ENCODE measurements around the gene MIA2.

MIA2 gene

DNA sequence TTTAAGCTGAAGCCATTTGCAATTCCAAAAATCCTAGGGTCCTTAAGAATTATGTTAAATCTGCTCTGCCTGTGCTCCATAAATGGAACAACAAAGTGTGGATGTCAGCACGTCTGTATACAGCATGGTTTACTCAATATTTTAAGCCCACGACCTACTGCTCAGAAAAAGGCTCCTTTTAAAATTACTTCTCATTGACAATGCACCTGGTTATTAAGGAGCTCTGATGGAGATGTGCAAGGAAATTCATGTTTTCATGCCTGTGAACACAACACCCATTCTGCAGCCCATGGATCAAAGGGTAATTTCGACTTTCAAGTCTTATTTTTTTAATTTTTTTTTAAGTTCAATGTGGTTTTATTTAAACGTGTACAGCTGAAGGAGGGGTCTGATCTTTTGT lies 150.5 kb downstream of the MIA2 start:
- no peak for DNase-seq
- no peak for ATAC-seq

DNA sequence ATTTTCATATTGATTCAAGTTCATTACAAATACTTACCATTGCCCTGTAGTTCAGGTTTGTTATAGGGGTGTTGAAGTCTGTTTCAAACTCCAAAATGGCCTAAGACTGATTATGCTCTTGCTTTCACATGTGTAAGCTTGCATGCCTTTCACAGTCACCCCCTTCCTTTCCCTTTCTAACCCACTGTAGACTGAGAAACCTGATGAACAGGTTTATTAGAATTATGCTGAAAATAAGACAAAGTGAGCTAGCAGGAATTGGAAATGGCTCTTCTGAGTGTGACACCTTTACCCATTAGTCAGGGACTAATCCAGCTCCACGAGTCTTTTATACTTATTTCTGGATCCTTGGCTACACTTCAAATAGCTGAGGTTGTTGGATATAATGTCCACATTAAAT lies 159.6 kb downstream of the MIA2 start:
- ATAC-seq (no peak), DNase-seq (no peak)

DNA sequence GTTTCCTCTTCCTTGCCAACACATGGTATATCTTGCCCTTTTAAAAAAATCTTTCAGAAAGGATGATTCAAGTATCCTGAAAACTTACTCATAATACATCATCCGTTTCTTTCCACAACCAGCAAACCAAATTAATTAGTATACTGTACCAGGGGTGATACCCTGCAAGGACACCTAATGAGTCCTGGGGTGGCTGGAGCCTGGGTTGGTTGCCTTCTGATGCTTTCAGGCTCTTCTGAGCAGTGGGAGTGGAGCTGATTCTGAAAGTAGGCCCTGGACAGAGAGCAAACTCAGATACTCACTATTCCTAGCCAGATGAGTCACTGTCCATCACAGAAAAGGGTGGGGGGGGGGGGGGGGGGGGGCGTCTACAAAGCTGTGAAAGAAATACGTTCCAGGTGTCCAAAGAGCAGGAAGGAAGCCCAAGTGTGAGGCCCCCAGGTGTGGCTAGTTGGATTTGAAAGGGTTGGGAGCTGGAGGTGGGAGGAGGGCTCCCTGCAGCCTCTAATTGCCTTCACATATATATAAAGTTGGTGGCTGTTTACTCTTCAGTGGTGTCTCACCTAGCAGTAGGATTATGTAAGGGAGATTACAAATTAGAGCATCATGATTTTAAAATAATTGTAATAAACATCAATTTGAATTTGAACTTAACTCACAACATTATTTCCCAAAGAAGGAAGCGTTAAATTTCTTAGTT lies 162.0 kb downstream of the MIA2 start:
- ATAC-seq = peak; percentile 86
- peak; percentile 13 for DNase-seq

GRCh38 chr14:39396448-39396847 lies 162.7 kb downstream of the MIA2 start:
- DNase-seq = no peak
- ATAC-seq = no peak

GRCh38 chr14:39398382-39398781 lies 164.7 kb downstream of the MIA2 start:
- ATAC-seq = no peak
- DNase-seq = no peak

DNA sequence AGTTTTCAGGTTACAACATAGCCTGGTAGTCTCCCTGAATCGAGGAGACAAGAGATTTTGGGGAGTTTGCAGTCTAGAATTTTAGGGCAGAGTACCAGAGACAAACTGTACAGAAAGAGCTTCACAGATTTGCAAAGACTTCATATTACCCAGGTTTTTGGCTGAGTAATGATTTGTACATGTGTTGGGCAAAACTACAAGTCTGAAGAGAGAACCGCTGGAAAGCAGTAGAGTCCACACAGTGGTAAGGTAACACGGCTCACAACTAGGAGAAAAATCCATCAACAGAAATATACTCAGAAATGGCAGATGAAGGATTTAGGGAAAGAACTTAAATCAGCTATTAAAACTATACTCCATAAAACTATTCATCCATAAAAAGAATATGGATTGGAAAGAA lies 172.8 kb downstream of the MIA2 start:
- DNase-seq (no peak), ATAC-seq (no peak)

- no peak for DNase-seq
- ATAC-seq = no peak
Observed at GRCh38 chr14:39416072-39416471, 182.4 kb downstream of the MIA2 start.

DNA sequence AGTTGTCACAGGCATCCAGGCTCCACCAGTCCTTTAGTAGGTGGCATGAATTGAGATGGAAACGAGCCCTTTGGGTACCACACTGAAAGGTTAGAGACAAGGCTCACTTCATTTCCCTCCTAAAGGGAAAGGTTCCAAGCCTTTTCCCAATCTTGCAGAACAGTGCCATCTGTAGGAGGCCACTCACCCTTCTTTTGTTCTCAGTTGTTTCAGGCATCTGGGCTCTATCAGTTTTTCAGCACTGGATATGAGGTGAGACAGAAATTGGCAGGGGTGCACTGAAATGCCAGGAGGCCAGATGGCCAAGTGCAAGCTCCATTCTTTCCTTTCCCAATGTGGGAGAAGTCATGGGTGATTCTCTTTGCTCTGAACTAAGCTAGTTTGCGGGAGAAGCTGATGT lies 183.3 kb downstream of the MIA2 start:
- DNase-seq (no peak), ATAC-seq (no peak)

GRCh38 chr14:39419272-39419671 lies 185.6 kb downstream of the MIA2 start:
- ATAC-seq = no peak
- DNase-seq = no peak

DNA sequence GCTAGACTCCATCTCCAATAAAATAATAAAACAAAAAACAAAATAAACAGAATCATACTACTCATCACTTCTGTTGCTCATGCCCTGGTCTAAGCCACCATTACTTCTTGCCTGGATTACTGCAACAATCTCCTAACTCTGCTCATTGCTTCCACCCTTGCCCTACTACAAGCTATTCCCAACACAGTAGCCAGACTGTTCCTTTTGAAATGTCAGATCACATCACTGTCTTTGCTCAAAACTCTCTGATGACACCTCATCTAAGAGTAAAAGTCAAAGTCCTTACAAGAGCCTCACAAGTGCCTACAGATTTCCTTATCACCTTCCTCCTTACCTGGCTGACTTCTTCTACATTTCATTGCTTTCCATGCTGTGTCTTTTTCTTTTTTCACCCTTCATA lies 188.5 kb downstream of the MIA2 start:
- no peak for ATAC-seq

GRCh38 chr14:39423793-39424192 lies 190.1 kb downstream of the MIA2 start:
- ATAC-seq (no peak), DNase-seq (no peak)

More for the DNA sequence above, 188.5 kb downstream of the MIA2 start:
- DNase-seq = no peak

- no peak for ATAC-seq
- no peak for DNase-seq
Observed at GRCh38 chr14:39425947-39426346, 192.2 kb downstream of the MIA2 start.

- ATAC-seq (no peak), DNase-seq (no peak)
Observed at GRCh38 chr14:39426605-39427004, 192.9 kb downstream of the MIA2 start.

GRCh38 chr14:39428118-39428517 lies 194.4 kb downstream of the MIA2 start:
- ATAC-seq (no peak), DNase-seq (no peak)

- DNase-seq = peak; percentile 16
- peak; percentile 1 for ATAC-seq
Observed at GRCh38 chr14:39430762-39431415, 197.2 kb downstream of the MIA2 start.

DNA sequence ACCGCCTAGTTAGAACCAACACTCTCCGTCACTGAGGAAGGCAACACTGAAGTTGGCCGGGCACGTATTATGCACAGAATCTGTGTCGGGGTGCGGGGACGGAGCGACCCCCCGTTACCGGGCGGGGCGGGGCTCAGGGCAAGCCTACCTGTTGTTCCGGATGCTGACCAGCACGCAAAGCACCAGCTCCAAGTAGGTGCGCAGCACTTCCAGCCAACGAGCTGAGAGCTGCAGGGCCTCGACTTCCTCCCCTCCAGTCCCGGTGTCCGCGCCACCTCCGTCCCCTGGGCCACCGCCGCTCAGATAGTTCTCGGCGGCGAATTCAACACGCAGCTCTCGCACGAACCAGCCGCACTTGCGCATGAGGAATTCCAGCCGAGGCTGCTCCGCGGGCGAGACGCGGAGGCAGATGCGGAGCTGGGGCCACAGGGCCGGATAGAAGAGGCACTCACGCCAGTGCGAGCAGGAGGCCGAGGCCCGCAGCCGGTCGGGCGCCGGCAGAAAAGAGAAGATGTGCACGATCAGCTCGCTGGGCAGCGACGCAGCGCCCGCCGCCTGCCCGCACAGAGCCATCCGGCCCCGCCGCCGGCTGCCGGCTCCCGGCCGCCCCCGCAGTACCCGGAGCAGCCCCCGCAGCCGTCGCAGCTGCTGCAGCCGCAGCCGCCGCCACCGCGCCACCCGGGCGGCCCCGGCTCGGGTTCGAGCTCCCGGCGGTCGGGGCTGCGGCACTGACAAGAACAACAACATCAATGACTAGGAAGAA lies 197.9 kb downstream of the MIA2 start:
- DNase-seq (peak; percentile 49), ATAC-seq (peak; percentile 5)

- ATAC-seq (peak; percentile 90), DNase-seq (peak; percentile 95)
Observed at GRCh38 chr14:39432179-39432618, 198.5 kb downstream of the MIA2 start, which contains the start of gene FBXO33. Gene FBXO33 (minus strand): TSS chr14:39432433. CDS start chr14:39432162, 271 bp downstream.

DNA sequence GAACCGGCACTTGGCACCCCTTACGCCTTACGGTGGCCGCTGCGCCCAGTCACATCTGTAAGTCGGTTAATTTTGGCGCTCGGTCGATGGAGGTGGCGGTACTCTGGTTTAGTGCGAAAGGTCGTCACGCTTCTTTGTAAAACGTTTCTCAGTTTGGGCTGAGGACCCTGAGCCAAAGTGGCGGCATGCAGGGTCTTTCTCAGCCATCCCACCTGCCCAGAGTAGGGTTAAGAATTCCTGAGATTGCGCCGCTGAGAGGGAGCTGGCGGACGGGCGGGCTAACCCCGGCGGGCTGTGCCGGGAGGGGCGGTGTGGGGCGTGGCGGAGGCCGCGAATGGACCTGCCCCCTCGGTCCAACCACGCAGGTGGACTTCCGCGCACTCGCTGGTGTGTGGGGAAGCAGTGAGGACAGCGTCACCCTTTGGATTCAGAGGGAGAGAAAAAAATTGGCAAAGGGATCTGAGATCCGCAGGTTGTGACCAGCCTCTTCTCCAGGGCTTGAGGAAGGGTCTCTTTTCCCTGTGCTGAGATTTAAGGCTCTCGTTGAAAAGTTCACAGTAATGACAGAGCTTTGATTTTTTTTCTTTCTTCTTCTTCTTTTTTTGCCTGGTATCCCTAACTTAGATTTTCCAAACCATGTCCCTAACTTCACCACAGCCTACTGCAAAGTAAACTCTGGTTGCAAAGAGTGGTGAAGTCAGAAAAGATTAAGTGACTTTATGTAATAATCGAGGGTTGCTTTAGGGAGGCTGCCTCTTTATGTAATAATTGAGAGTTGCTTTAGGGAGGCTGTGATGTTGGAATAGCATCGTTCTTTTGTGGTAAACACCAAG lies 199.1 kb downstream of the MIA2 start:
- peak; percentile 64 for ATAC-seq
- peak; percentile 82 for DNase-seq

- ATAC-seq = no peak
- no peak for DNase-seq
Observed at GRCh38 chr14:39433452-39433813, 199.7 kb downstream of the MIA2 start.

GRCh38 chr14:39434401-39434800 lies 200.7 kb downstream of the MIA2 start:
- DNase-seq (no peak), ATAC-seq (no peak)

DNA sequence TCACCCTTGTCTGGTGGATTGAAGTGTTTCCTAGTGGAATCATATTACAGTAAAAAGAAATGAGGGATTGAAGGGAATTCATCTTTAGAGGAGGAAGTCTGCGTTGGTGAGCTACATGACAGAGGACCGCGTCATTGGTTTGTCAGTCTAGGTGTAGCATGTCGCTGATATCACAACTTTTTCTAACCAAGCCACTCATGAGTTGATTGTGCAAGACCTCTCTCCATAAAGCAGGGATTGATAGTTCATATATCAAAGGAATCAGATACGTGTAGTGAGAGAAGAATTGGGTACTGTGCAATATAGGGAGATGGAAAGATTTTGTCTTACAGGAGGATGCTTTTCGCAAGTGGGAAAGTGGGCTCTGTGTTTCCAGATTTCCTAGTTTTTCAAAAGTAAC lies 201.5 kb downstream of the MIA2 start:
- DNase-seq (no peak), ATAC-seq (no peak)
